ENCODE data around the gene ECM1.
A peak's percentile ranks its signal among the peaks of the same experiment; 100 is the strongest.

ECM1 gene

GRCh38 chr1:150560576-150561253 is 52.8 kb downstream of the ECM1 start:
- Histone ChIP-seq H3K4me2 (ENCODE audit: low read length) (peak overlapping the region; percentile 96), H3K27me3 (ENCODE audit: low read depth, low read length) (no peaks in the 10 kb centered on the region), H3K9me3 (ENCODE audit: insufficient read depth, low read length) (no peaks in the 10 kb centered on the region), H3K36me3 (replicated peaks; ENCODE audit: low read depth, low read length) (no peaks in the 10 kb centered on the region), H3K9ac (ENCODE audit: low read length) (peak overlapping the region; percentile 94), H3K4me3 (ENCODE audit: low read length) (peak overlapping the region; percentile 80), H4K20me1 (ENCODE audit: insufficient read depth, low read length) (no peaks in the 10 kb centered on the region), H3K27ac (ENCODE audit: low read length) (peak overlapping the region; percentile 90), H3K4me1 (ENCODE audit: low read length) (peaks cover 52% of the 10 kb centered on the region), H3K79me2 (ENCODE audit: low read length) (peaks cover 40% of the 10 kb centered on the region), H2AFZ (ENCODE audit: low read depth, low read length) (peak overlapping the region; percentile 28; the same call in 1 of the 2 replicates)
- TF ChIP-seq EZH2phosphoT487 (IDR thresholded peaks at IDR 0.05; ENCODE audit: low read depth): no peak
- TF ChIP-seq, protein P1, sequence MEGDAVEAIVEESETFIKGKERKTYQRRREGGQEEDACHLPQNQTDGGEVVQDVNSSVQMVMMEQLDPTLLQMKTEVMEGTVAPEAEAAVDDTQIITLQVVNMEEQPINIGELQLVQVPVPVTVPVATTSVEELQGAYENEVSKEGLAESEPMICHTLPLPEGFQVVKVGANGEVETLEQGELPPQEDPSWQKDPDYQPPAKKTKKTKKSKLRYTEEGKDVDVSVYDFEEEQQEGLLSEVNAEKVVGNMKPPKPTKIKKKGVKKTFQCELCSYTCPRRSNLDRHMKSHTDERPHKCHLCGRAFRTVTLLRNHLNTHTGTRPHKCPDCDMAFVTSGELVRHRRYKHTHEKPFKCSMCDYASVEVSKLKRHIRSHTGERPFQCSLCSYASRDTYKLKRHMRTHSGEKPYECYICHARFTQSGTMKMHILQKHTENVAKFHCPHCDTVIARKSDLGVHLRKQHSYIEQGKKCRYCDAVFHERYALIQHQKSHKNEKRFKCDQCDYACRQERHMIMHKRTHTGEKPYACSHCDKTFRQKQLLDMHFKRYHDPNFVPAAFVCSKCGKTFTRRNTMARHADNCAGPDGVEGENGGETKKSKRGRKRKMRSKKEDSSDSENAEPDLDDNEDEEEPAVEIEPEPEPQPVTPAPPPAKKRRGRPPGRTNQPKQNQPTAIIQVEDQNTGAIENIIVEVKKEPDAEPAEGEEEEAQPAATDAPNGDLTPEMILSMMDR (IDR thresholded peaks at IDR 0.05; ENCODE audit: low read depth, low read length): peak; percentile 91

DNA sequence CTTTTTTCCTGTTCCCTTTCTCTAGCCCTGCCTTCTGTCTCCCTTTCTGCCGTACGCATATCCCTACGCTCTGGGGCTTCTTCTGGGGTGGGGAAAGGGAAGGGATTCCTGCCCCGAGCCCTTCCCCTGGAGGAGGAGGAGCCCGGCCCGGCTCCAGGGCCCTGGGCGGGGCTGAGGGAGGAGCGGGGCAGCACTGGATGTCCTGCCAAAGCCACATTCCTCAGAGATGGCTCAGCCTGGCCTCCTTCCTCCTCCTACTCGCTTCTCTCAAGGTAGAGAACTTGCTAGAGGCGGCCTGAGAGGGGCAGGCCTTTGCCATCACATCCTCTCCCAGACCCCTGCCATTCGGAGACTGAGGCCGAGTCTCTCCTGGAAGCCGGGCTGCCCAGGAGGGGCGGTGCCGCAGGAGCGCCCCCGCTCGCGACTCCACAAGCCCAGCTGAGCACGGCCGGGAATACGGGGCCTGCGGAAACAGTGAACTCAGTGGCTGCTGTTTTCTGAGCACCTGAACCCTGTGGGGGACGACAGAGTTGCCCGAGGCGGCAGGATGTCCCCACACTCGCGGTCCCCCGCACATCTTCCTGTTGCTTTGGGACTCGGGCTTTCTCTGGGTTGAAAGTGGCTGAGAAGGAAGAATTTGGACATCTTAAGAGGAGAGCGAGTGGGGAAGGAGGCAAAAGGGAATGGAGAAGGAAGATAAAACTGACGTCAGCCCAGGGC is 53.5 kb downstream of the ECM1 start:
- H3K27me3 ChIP-seq (ENCODE audit: low read depth, low read length): no peaks in the 10 kb centered on the region
- TF ChIP-seq EZH2phosphoT487 (IDR thresholded peaks at IDR 0.05; ENCODE audit: low read depth): no peak
- TF ChIP-seq, protein P1 (IDR thresholded peaks at IDR 0.05; ENCODE audit: low read depth, low read length): no peak; the same call in 1 of the 2 replicates
- H3K4me1 ChIP-seq (ENCODE audit: low read length): peaks cover 59% of the 10 kb centered on the region
- H3K4me3 ChIP-seq (ENCODE audit: low read length): peak overlapping the region; percentile 80
- peaks cover 47% of the 10 kb centered on the region for H3K79me2 ChIP-seq (ENCODE audit: low read length)
- H4K20me1 ChIP-seq (ENCODE audit: insufficient read depth, low read length): no peaks in the 10 kb centered on the region
- no peaks in the 10 kb centered on the region for H3K9me3 ChIP-seq (ENCODE audit: insufficient read depth, low read length)
- H2AFZ ChIP-seq (ENCODE audit: low read depth, low read length): peak overlapping the region; percentile 28; the same call in 1 of the 2 replicates
- peak overlapping the region; percentile 96 for H3K4me2 ChIP-seq (ENCODE audit: low read length)
- H3K36me3 ChIP-seq (replicated peaks; ENCODE audit: low read depth, low read length): no peaks in the 10 kb centered on the region
- H3K27ac ChIP-seq (ENCODE audit: low read length): peak overlapping the region; percentile 90
- H3K9ac ChIP-seq (ENCODE audit: low read length): peak overlapping the region; percentile 94

GRCh38 chr1:150561974-150562445 is 54.1 kb downstream of the ECM1 start:
- H3K4me1 ChIP-seq (ENCODE audit: low read length): peaks cover 65% of the 10 kb centered on the region

More at GRCh38 chr1:150561974-150562445, 54.1 kb downstream of the ECM1 start:
- H2AFZ ChIP-seq (ENCODE audit: low read depth, low read length): no peak overlapping the region
- H3K9me3 ChIP-seq (ENCODE audit: insufficient read depth, low read length): no peaks in the 10 kb centered on the region
- H3K4me2 ChIP-seq (ENCODE audit: low read length): peak overlapping the region; percentile 96
- H3K36me3 ChIP-seq (replicated peaks; ENCODE audit: low read depth, low read length): no peaks in the 10 kb centered on the region
- no peaks in the 10 kb centered on the region for H4K20me1 ChIP-seq (ENCODE audit: insufficient read depth, low read length)
- peak overlapping the region; percentile 90 for H3K27ac ChIP-seq (ENCODE audit: low read length)
- peaks cover 53% of the 10 kb centered on the region for H3K79me2 ChIP-seq (ENCODE audit: low read length)
- H3K27me3 ChIP-seq (ENCODE audit: low read depth, low read length): no peaks in the 10 kb centered on the region
- TF ChIP-seq EZH2phosphoT487 (IDR thresholded peaks at IDR 0.05; ENCODE audit: low read depth): no peak
- TF ChIP-seq, protein P1 (IDR thresholded peaks at IDR 0.05; ENCODE audit: low read depth, low read length): no peak
- H3K9ac ChIP-seq (ENCODE audit: low read length): peak overlapping the region; percentile 94
- peak overlapping the region; percentile 80 for H3K4me3 ChIP-seq (ENCODE audit: low read length)

All from OCI-LY3 (cell line).